HCT116 (cell line): ENCODE data around the gene PYROXD2. TPM values are rescaled to one million over a fixed set of nuclear protein-coding genes. Genes with fewer than 3 reads are reported as not detected.

Experiments used
- ATAC-seq: fragments of 200-7000 bp; cut with Tn5 transposase; 2 replicates; pipeline ENCODE4 v1.9.1; 2020; ENCODE audit warnings: mild to moderate bottlenecking, moderate library complexity
- BruUV-seq: library from RNA; stranded (reverse); fragments of 400-500 nt; replicated peaks from 2 replicates; lab custom pipeline; 2021; lab: Mats Ljungman, UMichigan
- CTCF ChIA-PET: fragments of 300-600 bp; sonication (Branson Sonifier 250); formaldehyde crosslinking; loops from one replicate; lab custom pipeline; 2021; ENCODE audit warnings: antibody characterized with exemption; lab: Charles Lee
- POLR2A ChIA-PET: fragments of 300-600, 350-600 bp; sonication (Branson Sonifier 250); formaldehyde crosslinking; loops from one replicate; lab custom pipeline; 2021; ENCODE audit warnings: antibody characterized with exemption; lab: Charles Lee
- RAD21 ChIA-PET, 2 experiments: fragments of 300-600 bp; sonication (Branson Sonifier 250); formaldehyde crosslinking; loops; one replicate each; lab custom pipeline; 2023; ENCODE audit warnings: low total read pairs in 2 of 2; ENCODE audit not compliant: uncharacterized antibody in 2 of 2, unreplicated experiment in 2 of 2, low non-redundant PET in 1 of 2; lab: Charles Lee
- DNase-seq: peaks from one replicate; pipeline ENCODE4 v3.0.0-alpha.2; 2010; ENCODE audit warnings: low read depth, low spot score
- H2AFZ ChIP-seq: fragments of 200-600 bp; shearing (Covaris generic), sonication (generic); 2 replicates; pipeline ENCODE4 v1.6.1; 2017; ENCODE audit warnings: low read depth, mixed run types, mixed read lengths, antibody characterized with exemption, low read length; ENCODE audit not compliant: poor library complexity, severe bottlenecking
- H3K27ac ChIP-seq: 2 replicates; pipeline ENCODE4 v1.5.1; 2012; ENCODE audit warnings: low read depth, low read length
- H3K27me3 ChIP-seq: fragments of 200-600 bp; sonication (generic); 2 replicates; pipeline ENCODE4 v1.6.1; 2016; ENCODE audit warnings: mixed run types, low read length, mixed read lengths; ENCODE audit not compliant: insufficient read depth
- H3K36me3 ChIP-seq, 2 experiments: fragments of 200-500 bp in 1 of 2; fragments of 200-600 bp in 1 of 2; sonication (Bioruptor generic) in 1 of 2; sonication (generic) in 1 of 2; 2 replicates each; pipeline versions ENCODE4 v1.5.1 to v1.6.1; 2014 to 2016; ENCODE audit warnings: low read length in 2 of 2, inconsistent platforms in 1 of 2, mixed read lengths in 1 of 2, mixed run types in 1 of 2; ENCODE audit not compliant: insufficient read depth in 2 of 2, control insufficient read depth in 1 of 2
- H3K4me1 ChIP-seq, 2 experiments: fragments of 200-600 bp in 1 of 2; sonication (generic) in 1 of 2; 2 replicates each; pipeline versions ENCODE4 v1.5.1 to v1.6.1; 2012 to 2017; ENCODE audit warnings: low read length in 2 of 2, inconsistent platforms in 1 of 2, mild to moderate bottlenecking in 1 of 2, mixed read lengths in 1 of 2, mixed run types in 1 of 2, moderate library complexity in 1 of 2; ENCODE audit not compliant: insufficient read depth in 2 of 2, control insufficient read depth in 1 of 2
- H3K4me2 ChIP-seq: fragments of 200-600 bp; sonication (generic); 2 replicates; pipeline ENCODE4 v1.6.1; 2017; ENCODE audit warnings: mixed run types, low read length, mixed read lengths
- H3K4me3 ChIP-seq, 2 experiments: fragments of 200-600 bp in 1 of 2; sonication (generic) in 1 of 2; replicated peaks in 1 of 2; 2 replicates each; pipeline ENCODE4 v1.5.1; 2011 to 2016; ENCODE audit warnings: low read length in 2 of 2, control low read depth in 1 of 2, low read depth in 1 of 2, mild to moderate bottlenecking in 1 of 2, mixed read lengths in 1 of 2, mixed run types in 1 of 2
- H3K79me2 ChIP-seq: fragments of 200-600 bp; sonication (generic); 2 replicates; pipeline ENCODE4 v1.6.1; 2017; ENCODE audit warnings: mild to moderate bottlenecking, mixed run types, low read length, moderate library complexity, mixed read lengths; ENCODE audit not compliant: insufficient read depth
- H3K9ac ChIP-seq: fragments of 200-600 bp; sonication (generic); 2 replicates; pipeline ENCODE4 v1.6.1; 2016; ENCODE audit warnings: low read length, mixed read lengths
- H3K9me2 ChIP-seq: fragments of 200-600 bp; sonication (generic), shearing (Covaris generic); 2 replicates; pipeline ENCODE4 v1.6.1; 2017; ENCODE audit warnings: mixed run types, mild to moderate bottlenecking, moderate library complexity; ENCODE audit not compliant: insufficient read depth
- H3K9me3 ChIP-seq, 2 experiments: fragments of 200-500 bp in 1 of 2; fragments of 200-600 bp in 1 of 2; sonication (Bioruptor generic) in 1 of 2; sonication (generic) in 1 of 2; 2 replicates each; pipeline ENCODE4 v1.6.1; 2014 to 2017; ENCODE audit warnings: low read length in 2 of 2, mixed read lengths in 2 of 2, inconsistent platforms in 1 of 2, low read depth in 1 of 2, mild to moderate bottlenecking in 1 of 2, mixed run types in 1 of 2, moderate library complexity in 1 of 2; ENCODE audit not compliant: control insufficient read depth in 1 of 2, insufficient read depth in 1 of 2
- H4K20me1 ChIP-seq: fragments of 200-600 bp; sonication (generic), shearing (Covaris generic); 2 replicates; pipeline ENCODE4 v1.6.1; 2017; ENCODE audit warnings: mixed run types, mild to moderate bottlenecking, moderate library complexity; ENCODE audit not compliant: insufficient read depth
- CBX3 ChIP-seq: IDR thresholded peaks from 2 replicates; pipeline ENCODE4 v1.6.1; 2012; ENCODE audit warnings: low read depth
- EZH2phosphoT487 ChIP-seq: fragments of 200-600 bp; IDR thresholded peaks from 2 replicates; pipeline ENCODE4 v1.6.1; 2018; ENCODE audit warnings: antibody characterized with exemption, borderline replicate concordance
- RAD21 ChIP-seq: IDR thresholded peaks from 2 replicates; pipeline ENCODE4 v1.6.1; 2012; ENCODE audit warnings: low read depth, mild to moderate bottlenecking
- REST ChIP-seq: IDR thresholded peaks from 2 replicates; pipeline ENCODE4 v1.6.1; 2012; ENCODE audit warnings: low read depth
- SP1 ChIP-seq: IDR thresholded peaks from 2 replicates; pipeline ENCODE4 v1.6.1; 2012; ENCODE audit warnings: low read depth
- TCF7L2 ChIP-seq: IDR thresholded peaks from 2 replicates; pipeline ENCODE4 v1.7.0; 2011; ENCODE audit warnings: borderline replicate concordance, inconsistent platforms; ENCODE audit not compliant: insufficient read depth, insufficient read length; ENCODE audit errors: extremely low read depth
- intact Hi-C: fragments of 100-400 bp; cut with micrococcal nuclease; formaldehyde crosslinking; loops from 2 replicates; pipeline ENCODE4 v1.10.0; 2022
- total RNA-seq: library from RNA; stranded (reverse); gene quantifications from one replicate; pipeline ENCODE4 v1.2.1, GENCODE V29; 2021; ENCODE audit not compliant: unreplicated experiment

The PYROXD2 gene
- total RNA-seq, 1 experiment from 2014 or later = 14.2 TPM

GRCh38 chr10:98364432-98365102 lies 50.4 kb downstream of the PYROXD2 start:
- no peak for DNase-seq
- H3K9me3 ChIP-seq = no peaks in the 10 kb centered on the region
- TF ChIP-seq RAD21 (no peak), EZH2phosphoT487 (no peak), REST (no peak), TCF7L2 (no peak), SP1 (no peak), CBX3 (no peak)
- TF ChIP-seq, all 23 proteins: peak for 0
- BruUV-seq = no TSS peak
- Histone ChIP-seq H3K36me3 (no peaks in the 10 kb centered on the region), H3K4me1 (peaks cover 0 to 3% of the 10 kb centered on the region in 2 experiments; a peak in 1 of 4 replicates), H3K9ac (no peak overlapping the region), H3K4me3 (no peak overlapping the region), H3K27ac (no peak overlapping the region), H2AFZ (no peak overlapping the region), H4K20me1 (no peaks in the 10 kb centered on the region), H3K9me2 (no peaks in the 10 kb centered on the region), H3K79me2 (no peaks in the 10 kb centered on the region), H3K27me3 (no peaks in the 10 kb centered on the region), H3K4me2 (no peak overlapping the region)
- intact Hi-C loops = no loop called here
- ChIA-PET POLR2A (no interaction called here), RAD21 (no interaction called here), CTCF (no interaction called here)
- no peak for ATAC-seq
